Karpas-422 (cell line): ENCODE results near the gene TRMT44. TPM values are rescaled to one million over a fixed set of nuclear protein-coding genes. Genes with fewer than 3 reads are reported as not detected.

ENCODE experiments used
- DNase-seq: peaks from one replicate; pipeline ENCODE4 v3.0.0-alpha.2; 2015
- H2AFZ ChIP-seq: fragments of 200-600 bp; sonication (generic); 2 replicates; pipeline ENCODE4 v1.6.1; 2014; ENCODE audit warnings: antibody characterized with exemption, low read length, mixed read lengths
- H3K27ac ChIP-seq: fragments of 200-600 bp; sonication (generic); 2 replicates; pipeline ENCODE4 v1.5.1; 2014; ENCODE audit warnings: mild to moderate bottlenecking, low read length, moderate library complexity
- H3K27me3 ChIP-seq: fragments of 200-600 bp; sonication (generic); 2 replicates; pipeline ENCODE4 v1.6.1; 2014; ENCODE audit warnings: low read length, mixed read lengths
- H3K36me3 ChIP-seq: fragments of 200-600 bp; sonication (generic); 2 replicates; pipeline ENCODE4 v1.6.1; 2014; ENCODE audit warnings: low read length, mixed read lengths; ENCODE audit not compliant: insufficient read depth
- H3K4me1 ChIP-seq: fragments of 200-600 bp; sonication (generic); 2 replicates; pipeline ENCODE4 v1.6.1; 2014; ENCODE audit warnings: mild to moderate bottlenecking, low read length, mixed read lengths
- H3K4me2 ChIP-seq: fragments of 200-600 bp; sonication (generic); 2 replicates; pipeline ENCODE4 v1.6.1; 2014; ENCODE audit warnings: low read length, low read depth, mild to moderate bottlenecking; ENCODE audit not compliant: poor library complexity, severe bottlenecking
- H3K4me3 ChIP-seq: fragments of 200-600 bp; sonication (generic); 2 replicates; pipeline ENCODE4 v1.5.1; 2014; ENCODE audit warnings: mild to moderate bottlenecking, antibody characterized with exemption, low read length, mixed read lengths
- H3K79me2 ChIP-seq: fragments of 200-600 bp; sonication (generic); 2 replicates; pipeline ENCODE4 v1.6.1; 2014; ENCODE audit warnings: mild to moderate bottlenecking, low read length, mixed read lengths
- H3K9ac ChIP-seq: fragments of 200-600 bp; sonication (generic); 2 replicates; pipeline ENCODE4 v1.6.0; 2014; ENCODE audit warnings: low read length
- H3K9me2 ChIP-seq: fragments of 200-600 bp; sonication (generic), shearing (Covaris generic); replicated peaks from 2 replicates; pipeline ENCODE4 v1.6.0; 2014; ENCODE audit warnings: mild to moderate bottlenecking, low read length, moderate library complexity; ENCODE audit not compliant: insufficient read depth
- H3K9me3 ChIP-seq: fragments of 300-700, 200-600 bp; sonication (generic); 2 replicates; pipeline ENCODE4 v1.6.1; 2014; ENCODE audit warnings: low read length, mixed read lengths
- H4K20me1 ChIP-seq: fragments of 200-600 bp; sonication (generic); 2 replicates; pipeline ENCODE4 v1.6.1; 2014; ENCODE audit warnings: mild to moderate bottlenecking, antibody characterized with exemption, low read length, low read depth; ENCODE audit not compliant: insufficient read depth
- total RNA-seq: library from RNA; depleted of rRNA; stranded (reverse); fragments of >200 nt; shearing (Covaris generic); gene quantifications from 2 replicates; pipeline ENCODE4 v1.2.3, GENCODE V29; 2014; ENCODE audit warnings: low replicate concordance

TRMT44 gene
- total RNA-seq, 1 experiment from 2014 or later, result 14.1 TPM

GRCh38 chr4:8469550-8469949, 29.0 kb downstream of the TRMT44 start:
- no peaks in the 10 kb centered on the region; the same call in 1 of the 2 replicates for H4K20me1 ChIP-seq
- H3K4me1 ChIP-seq, result no peaks in the 10 kb centered on the region
- DNase-seq, result no peak
- H3K4me3 ChIP-seq, result no peak overlapping the region
- no peaks in the 10 kb centered on the region for H3K9me3 ChIP-seq
- H3K27me3 ChIP-seq, result no peaks in the 10 kb centered on the region
- H3K9me2 ChIP-seq, result no peaks in the 10 kb centered on the region
- H3K9ac ChIP-seq, result no peak overlapping the region
- H3K4me2 ChIP-seq, result no peak overlapping the region
- H2AFZ ChIP-seq, result no peak overlapping the region
- peaks cover 5% of the 10 kb centered on the region; the same call in 1 of the 2 replicates for H3K36me3 ChIP-seq
- no peak overlapping the region for H3K27ac ChIP-seq
- H3K79me2 ChIP-seq, result no peaks in the 10 kb centered on the region

- Histone ChIP-seq H3K27ac (no peak overlapping the region), H3K36me3 (peaks cover 3% of the 10 kb centered on the region; the same call in 1 of the 2 replicates), H3K79me2 (no peaks in the 10 kb centered on the region), H4K20me1 (no peaks in the 10 kb centered on the region), H3K4me1 (no peaks in the 10 kb centered on the region), H3K9me2 (no peaks in the 10 kb centered on the region), H3K4me2 (no peak overlapping the region), H3K4me3 (no peak overlapping the region), H3K9ac (no peak overlapping the region), H2AFZ (no peak overlapping the region), H3K9me3 (no peaks in the 10 kb centered on the region), H3K27me3 (no peaks in the 10 kb centered on the region)
- DNase-seq, result no peak
These were observed 30.0 kb downstream of the TRMT44 start for GRCh38 chr4:8470451-8471024.

GRCh38 chr4:8471211-8471875, 30.8 kb downstream of the TRMT44 start:
- peaks cover 2% of the 10 kb centered on the region; the same call in 1 of the 2 replicates for H3K36me3 ChIP-seq
- no peak overlapping the region for H3K9ac ChIP-seq
- no peak overlapping the region for H3K4me2 ChIP-seq
- no peaks in the 10 kb centered on the region for H3K79me2 ChIP-seq
- no peaks in the 10 kb centered on the region for H4K20me1 ChIP-seq
- no peaks in the 10 kb centered on the region for H3K4me1 ChIP-seq
- no peak overlapping the region for H3K4me3 ChIP-seq
- H3K27me3 ChIP-seq, result no peaks in the 10 kb centered on the region
- H3K27ac ChIP-seq, result no peak overlapping the region
- H3K9me2 ChIP-seq, result no peaks in the 10 kb centered on the region
- no peaks in the 10 kb centered on the region for H3K9me3 ChIP-seq
- H2AFZ ChIP-seq, result no peak overlapping the region
- DNase-seq, result no peak

GRCh38 chr4:8472158-8472688, 31.6 kb downstream of the TRMT44 start:
- no peak overlapping the region for H3K9ac ChIP-seq

GRCh38 chr4:8472689-8473197, 32.2 kb downstream of the TRMT44 start:
- Histone ChIP-seq H4K20me1 (no peaks in the 10 kb centered on the region), H2AFZ (no peak overlapping the region), H3K36me3 (peaks cover 2% of the 10 kb centered on the region; the same call in 1 of the 2 replicates), H3K9me3 (no peaks in the 10 kb centered on the region), H3K4me2 (no peak overlapping the region), H3K4me3 (no peak overlapping the region), H3K9me2 (no peaks in the 10 kb centered on the region), H3K79me2 (no peaks in the 10 kb centered on the region), H3K4me1 (no peaks in the 10 kb centered on the region), H3K9ac (no peak overlapping the region), H3K27ac (no peak overlapping the region), H3K27me3 (no peaks in the 10 kb centered on the region)
- DNase-seq, result no peak

More at GRCh38 chr4:8472158-8472688, 31.6 kb downstream of the TRMT44 start:
- Histone ChIP-seq H3K36me3 (peaks cover 2% of the 10 kb centered on the region; the same call in 1 of the 2 replicates), H3K27ac (no peak overlapping the region), H3K4me1 (no peaks in the 10 kb centered on the region), H3K27me3 (no peaks in the 10 kb centered on the region), H4K20me1 (no peaks in the 10 kb centered on the region), H3K79me2 (no peaks in the 10 kb centered on the region), H3K4me2 (no peak overlapping the region), H3K9me3 (no peaks in the 10 kb centered on the region), H3K9me2 (no peaks in the 10 kb centered on the region), H3K4me3 (no peak overlapping the region), H2AFZ (no peak overlapping the region)
- DNase-seq, result no peak

- Histone ChIP-seq H3K79me2 (no peaks in the 10 kb centered on the region), H2AFZ (no peak overlapping the region), H3K9ac (no peak overlapping the region), H3K9me2 (no peaks in the 10 kb centered on the region), H4K20me1 (no peaks in the 10 kb centered on the region), H3K9me3 (no peaks in the 10 kb centered on the region), H3K4me3 (no peak overlapping the region), H3K4me2 (no peak overlapping the region), H3K4me1 (no peaks in the 10 kb centered on the region), H3K36me3 (no peaks in the 10 kb centered on the region; the same call in 1 of the 2 replicates), H3K27ac (no peak overlapping the region), H3K27me3 (no peaks in the 10 kb centered on the region)
- DNase-seq, result no peak
These were observed 32.8 kb downstream of the TRMT44 start for GRCh38 chr4:8473198-8473919.

GRCh38 chr4:8473920-8474590, 33.5 kb downstream of the TRMT44 start:
- H3K36me3 ChIP-seq, result no peaks in the 10 kb centered on the region; the same call in 1 of the 2 replicates

More at GRCh38 chr4:8473920-8474590, 33.5 kb downstream of the TRMT44 start:
- Histone ChIP-seq H3K27me3 (no peaks in the 10 kb centered on the region), H3K4me3 (no peak overlapping the region), H3K27ac (no peak overlapping the region), H3K9ac (no peak overlapping the region), H3K9me2 (no peaks in the 10 kb centered on the region), H4K20me1 (no peaks in the 10 kb centered on the region), H3K4me1 (no peaks in the 10 kb centered on the region), H3K4me2 (no peak overlapping the region), H2AFZ (no peak overlapping the region), H3K79me2 (no peaks in the 10 kb centered on the region), H3K9me3 (no peaks in the 10 kb centered on the region)
- no peak for DNase-seq
